Measurements from ENCODE around the gene ANKRD34A. TPM values are rescaled to one million over a fixed set of nuclear protein-coding genes. Genes with fewer than 3 reads are reported as not detected.

ANKRD34A gene
- total and polyA plus RNA-seq, 9 donors: 0.22 to 1.7 (median 1.1) TPM

GRCh38 chr1:145991735-145992412 lies 27.5 kb upstream of the ANKRD34A start:
- WGBS (ENCODE audit: insufficient coverage): no CpG with 5 or more reads among the region's 10 CpGs
- H3K4me1 ChIP-seq (ENCODE audit: control insufficient read depth, insufficient read depth, low read length): peaks cover 18% of the 10 kb centered on the region

GRCh38 chr1:145990249-145990855 lies 26.0 kb upstream of the ANKRD34A start:
- Histone ChIP-seq H3K4me1 (ENCODE audit: control insufficient read depth, insufficient read depth, low read length) (peaks cover 28% of the 10 kb centered on the region), H3K4me3 (ENCODE audit: low read length) (no peak overlapping the region), H3K27me3 (ENCODE audit: control insufficient read depth, insufficient read depth, low read length) (no peaks in the 10 kb centered on the region), H3K9me3 (replicated peaks; ENCODE audit: control insufficient read depth, low read depth, low read length) (no peaks in the 10 kb centered on the region), H3K36me3 (ENCODE audit: control insufficient read depth, insufficient read depth, low read length) (peaks cover 30% of the 10 kb centered on the region), H3K27ac (ENCODE audit: low read length) (no peak overlapping the region)
- DNase-seq: no peak
- 100% methylated on average over 2 of the region's 7 CpGs for WGBS (ENCODE audit: insufficient coverage)

More at GRCh38 chr1:145991735-145992412, 27.5 kb upstream of the ANKRD34A start:
- peak; percentile 78 for DNase-seq
- no peak overlapping the region for H3K4me3 ChIP-seq (ENCODE audit: low read length)
- H3K36me3 ChIP-seq (ENCODE audit: control insufficient read depth, insufficient read depth, low read length): peaks cover 31% of the 10 kb centered on the region
- no peaks in the 10 kb centered on the region for H3K27me3 ChIP-seq (ENCODE audit: control insufficient read depth, insufficient read depth, low read length)
- peak overlapping the region; percentile 54 for H3K27ac ChIP-seq (ENCODE audit: low read length)
- H3K9me3 ChIP-seq (replicated peaks; ENCODE audit: control insufficient read depth, low read depth, low read length): no peaks in the 10 kb centered on the region

GRCh38 chr1:145988773-145989172 lies 24.4 kb upstream of the ANKRD34A start:
- H3K36me3 ChIP-seq (ENCODE audit: control insufficient read depth, insufficient read depth, low read length): peaks cover 14% of the 10 kb centered on the region
- no peak for DNase-seq
- peaks cover 33% of the 10 kb centered on the region for H3K4me1 ChIP-seq (ENCODE audit: control insufficient read depth, insufficient read depth, low read length)
- no peak overlapping the region for H3K4me3 ChIP-seq (ENCODE audit: low read length)
- no peak overlapping the region for H3K27ac ChIP-seq (ENCODE audit: low read length)
- H3K9me3 ChIP-seq (replicated peaks; ENCODE audit: control insufficient read depth, low read depth, low read length): no peaks in the 10 kb centered on the region
- no peaks in the 10 kb centered on the region for H3K27me3 ChIP-seq (ENCODE audit: control insufficient read depth, insufficient read depth, low read length)
- 100% methylated on average over 1 of the region's 5 CpGs for WGBS (ENCODE audit: insufficient coverage)

GRCh38 chr1:145987926-145988325 lies 23.6 kb upstream of the ANKRD34A start:
- no peaks in the 10 kb centered on the region for H3K9me3 ChIP-seq (replicated peaks; ENCODE audit: control insufficient read depth, low read depth, low read length)
- DNase-seq: no peak
- H3K36me3 ChIP-seq (ENCODE audit: control insufficient read depth, insufficient read depth, low read length): peaks cover 6% of the 10 kb centered on the region
- H3K4me1 ChIP-seq (ENCODE audit: control insufficient read depth, insufficient read depth, low read length): peaks cover 36% of the 10 kb centered on the region
- no peak overlapping the region for H3K4me3 ChIP-seq (ENCODE audit: low read length)
- H3K27ac ChIP-seq (ENCODE audit: low read length): no peak overlapping the region
- H3K27me3 ChIP-seq (ENCODE audit: control insufficient read depth, insufficient read depth, low read length): no peaks in the 10 kb centered on the region
- no CpG with 5 or more reads among the region's 1 CpG for WGBS (ENCODE audit: insufficient coverage)

GRCh38 chr1:145986551-145986950 lies 22.2 kb upstream of the ANKRD34A start:
- no peak overlapping the region for H3K4me3 ChIP-seq (ENCODE audit: low read length)
- H3K27me3 ChIP-seq (ENCODE audit: control insufficient read depth, insufficient read depth, low read length): no peaks in the 10 kb centered on the region
- H3K36me3 ChIP-seq (ENCODE audit: control insufficient read depth, insufficient read depth, low read length): no peaks in the 10 kb centered on the region
- peaks cover 45% of the 10 kb centered on the region for H3K4me1 ChIP-seq (ENCODE audit: control insufficient read depth, insufficient read depth, low read length)
- no peaks in the 10 kb centered on the region for H3K9me3 ChIP-seq (replicated peaks; ENCODE audit: control insufficient read depth, low read depth, low read length)
- no CpG with 5 or more reads among the region's 6 CpGs for WGBS (ENCODE audit: insufficient coverage)
- H3K27ac ChIP-seq (ENCODE audit: low read length): peak overlapping the region; percentile 96
- DNase-seq: no peak

- peak; percentile 91 for DNase-seq
- Histone ChIP-seq H3K36me3 (ENCODE audit: control insufficient read depth, insufficient read depth, low read length) (no peaks in the 10 kb centered on the region), H3K27me3 (ENCODE audit: control insufficient read depth, insufficient read depth, low read length) (no peaks in the 10 kb centered on the region), H3K4me1 (ENCODE audit: control insufficient read depth, insufficient read depth, low read length) (peaks cover 51% of the 10 kb centered on the region), H3K27ac (ENCODE audit: low read length) (peak overlapping the region; percentile 96), H3K9me3 (replicated peaks; ENCODE audit: control insufficient read depth, low read depth, low read length) (no peaks in the 10 kb centered on the region), H3K4me3 (ENCODE audit: low read length) (no peak overlapping the region)
- WGBS (ENCODE audit: insufficient coverage): 47% methylated on average over 8 of the region's 15 CpGs
Measured at GRCh38 chr1:145985502-145986439, 21.4 kb upstream of the ANKRD34A start.

- H3K27ac ChIP-seq (ENCODE audit: low read length): peak overlapping the region; percentile 96
- H3K4me1 ChIP-seq (ENCODE audit: control insufficient read depth, insufficient read depth, low read length): peaks cover 57% of the 10 kb centered on the region
- DNase-seq: no peak
- H3K4me3 ChIP-seq (ENCODE audit: low read length): no peak overlapping the region
- no peaks in the 10 kb centered on the region for H3K9me3 ChIP-seq (replicated peaks; ENCODE audit: control insufficient read depth, low read depth, low read length)
- WGBS (ENCODE audit: insufficient coverage): no CpG with 5 or more reads among the region's 2 CpGs
- no peaks in the 10 kb centered on the region for H3K27me3 ChIP-seq (ENCODE audit: control insufficient read depth, insufficient read depth, low read length)
- H3K36me3 ChIP-seq (ENCODE audit: control insufficient read depth, insufficient read depth, low read length): no peaks in the 10 kb centered on the region
Measured at GRCh38 chr1:145985129-145985501, 20.7 kb upstream of the ANKRD34A start.

- Histone ChIP-seq H3K4me1 (ENCODE audit: control insufficient read depth, insufficient read depth, low read length) (peaks cover 65% of the 10 kb centered on the region), H3K27ac (ENCODE audit: low read length) (peak overlapping the region; percentile 96), H3K27me3 (ENCODE audit: control insufficient read depth, insufficient read depth, low read length) (no peaks in the 10 kb centered on the region), H3K4me3 (ENCODE audit: low read length) (no peak overlapping the region), H3K9me3 (replicated peaks; ENCODE audit: control insufficient read depth, low read depth, low read length) (no peaks in the 10 kb centered on the region), H3K36me3 (ENCODE audit: control insufficient read depth, insufficient read depth, low read length) (no peaks in the 10 kb centered on the region)
- WGBS (ENCODE audit: insufficient coverage): 100% methylated on average over 4 of the region's 12 CpGs
- no peak for DNase-seq
Measured at GRCh38 chr1:145983960-145984830, 19.8 kb upstream of the ANKRD34A start.

- H3K27ac ChIP-seq (ENCODE audit: low read length): peak overlapping the region; percentile 91
- H3K4me3 ChIP-seq (ENCODE audit: low read length): no peak overlapping the region
- no peaks in the 10 kb centered on the region for H3K9me3 ChIP-seq (replicated peaks; ENCODE audit: control insufficient read depth, low read depth, low read length)
- WGBS (ENCODE audit: insufficient coverage): 100% methylated on average over 1 of the region's 1 CpG
- peak; percentile 87 for DNase-seq
- no peaks in the 10 kb centered on the region for H3K27me3 ChIP-seq (ENCODE audit: control insufficient read depth, insufficient read depth, low read length)
- H3K4me1 ChIP-seq (ENCODE audit: control insufficient read depth, insufficient read depth, low read length): peaks cover 74% of the 10 kb centered on the region
- peaks cover 2% of the 10 kb centered on the region for H3K36me3 ChIP-seq (ENCODE audit: control insufficient read depth, insufficient read depth, low read length)
Measured at GRCh38 chr1:145983206-145983675, 18.9 kb upstream of the ANKRD34A start.
